Adipocyte (in vitro differentiated cells): ENCODE data around the gene SH2D1B.
A peak's percentile ranks its signal among the peaks of the same experiment; 100 is the strongest.

Experiments used
- DNase-seq: peaks from one replicate; pipeline ENCODE4 v3.0.0-alpha.2; 2015; ENCODE audit warnings: low read depth
- H3K27me3 ChIP-seq: replicated peaks from 2 replicates; pipeline ENCODE4 v1.7.0; 2013; ENCODE audit warnings: mild to moderate bottlenecking, low read length, moderate library complexity; ENCODE audit not compliant: control insufficient read depth, insufficient read depth
- H3K36me3 ChIP-seq: 2 replicates; pipeline ENCODE4 v1.7.0; 2013; ENCODE audit warnings: low read length, mild to moderate bottlenecking, moderate library complexity; ENCODE audit not compliant: control insufficient read depth, insufficient read depth, severe bottlenecking
- H3K4me1 ChIP-seq: 2 replicates; pipeline ENCODE4 v1.7.0; 2013; ENCODE audit warnings: mild to moderate bottlenecking, low read length, moderate library complexity; ENCODE audit not compliant: control insufficient read depth, insufficient read depth
- H3K4me3 ChIP-seq: 2 replicates; pipeline ENCODE4 v1.7.0; 2013; ENCODE audit warnings: mild to moderate bottlenecking, low read length, moderate library complexity
- H3K9ac ChIP-seq: 2 replicates; pipeline ENCODE4 v1.7.0; 2013; ENCODE audit warnings: mild to moderate bottlenecking, low read length, moderate library complexity
- H3K9me3 ChIP-seq: 2 replicates; pipeline ENCODE4 v1.7.0; 2013; ENCODE audit warnings: mild to moderate bottlenecking, low read length, moderate library complexity; ENCODE audit not compliant: control insufficient read depth

Gene SH2D1B

GRCh38 chr1:162397943-162398560 is 13.9 kb downstream of the SH2D1B start:
- peaks cover 39% of the 10 kb centered on the region for H3K4me1 ChIP-seq
- no peaks in the 10 kb centered on the region for H3K9me3 ChIP-seq
- no peaks in the 10 kb centered on the region for H3K27me3 ChIP-seq
- DNase-seq: no peak
- peak overlapping the region; percentile 80 for H3K9ac ChIP-seq
- peak overlapping the region; percentile 56 for H3K4me3 ChIP-seq
- H3K36me3 ChIP-seq: no peaks in the 10 kb centered on the region

GRCh38 chr1:162397039-162397448 is 14.9 kb downstream of the SH2D1B start:
- Histone ChIP-seq H3K9me3 (no peaks in the 10 kb centered on the region), H3K27me3 (no peaks in the 10 kb centered on the region), H3K4me3 (peak overlapping the region; percentile 56), H3K36me3 (no peaks in the 10 kb centered on the region), H3K4me1 (peaks cover 47% of the 10 kb centered on the region), H3K9ac (peak overlapping the region; percentile 80)
- DNase-seq: no peak

GRCh38 chr1:162396201-162396906 is 15.6 kb downstream of the SH2D1B start:
- H3K9me3 ChIP-seq: no peaks in the 10 kb centered on the region
- H3K9ac ChIP-seq: peak overlapping the region; percentile 41
- H3K36me3 ChIP-seq: no peaks in the 10 kb centered on the region
- H3K4me3 ChIP-seq: peak overlapping the region; percentile 22
- no peak for DNase-seq
- H3K4me1 ChIP-seq: peaks cover 47% of the 10 kb centered on the region
- no peaks in the 10 kb centered on the region for H3K27me3 ChIP-seq

GRCh38 chr1:162391790-162392563 is 20.0 kb downstream of the SH2D1B start:
- Histone ChIP-seq H3K27me3 (no peaks in the 10 kb centered on the region), H3K36me3 (no peaks in the 10 kb centered on the region), H3K4me1 (peaks cover 46% of the 10 kb centered on the region), H3K4me3 (no peak overlapping the region), H3K9ac (peak overlapping the region; percentile 39), H3K9me3 (no peaks in the 10 kb centered on the region)
- DNase-seq: peak; percentile 79

- no peak for DNase-seq
Measured at GRCh38 chr1:162390396-162391185, 21.3 kb downstream of the SH2D1B start.

GRCh38 chr1:162389971-162390370 is 22.0 kb downstream of the SH2D1B start:
- no peaks in the 10 kb centered on the region for H3K36me3 ChIP-seq
- H3K27me3 ChIP-seq: no peaks in the 10 kb centered on the region
- DNase-seq: no peak
- no peaks in the 10 kb centered on the region for H3K9me3 ChIP-seq
- H3K9ac ChIP-seq: no peak overlapping the region
- no peak overlapping the region for H3K4me3 ChIP-seq
- peaks cover 39% of the 10 kb centered on the region for H3K4me1 ChIP-seq

More at GRCh38 chr1:162390396-162391185, 21.3 kb downstream of the SH2D1B start:
- no peaks in the 10 kb centered on the region for H3K27me3 ChIP-seq
- H3K9me3 ChIP-seq: no peaks in the 10 kb centered on the region
- no peaks in the 10 kb centered on the region for H3K36me3 ChIP-seq
- peaks cover 39% of the 10 kb centered on the region for H3K4me1 ChIP-seq
- H3K9ac ChIP-seq: no peak overlapping the region
- H3K4me3 ChIP-seq: no peak overlapping the region

- H3K27me3 ChIP-seq: no peaks in the 10 kb centered on the region
- H3K36me3 ChIP-seq: no peaks in the 10 kb centered on the region
- no peak overlapping the region for H3K9ac ChIP-seq
- H3K4me1 ChIP-seq: peaks cover 39% of the 10 kb centered on the region
- peak; percentile 47 for DNase-seq
- H3K4me3 ChIP-seq: no peak overlapping the region
- no peaks in the 10 kb centered on the region for H3K9me3 ChIP-seq
Measured at GRCh38 chr1:162389021-162389818, 22.7 kb downstream of the SH2D1B start.

GRCh38 chr1:162388615-162389014 is 23.3 kb downstream of the SH2D1B start:
- Histone ChIP-seq H3K36me3 (no peaks in the 10 kb centered on the region), H3K4me3 (no peak overlapping the region), H3K9me3 (no peaks in the 10 kb centered on the region), H3K4me1 (peaks cover 39% of the 10 kb centered on the region), H3K9ac (no peak overlapping the region), H3K27me3 (no peaks in the 10 kb centered on the region)
- peak; percentile 42 for DNase-seq

- H3K27me3 ChIP-seq: no peaks in the 10 kb centered on the region
- peaks cover 38% of the 10 kb centered on the region for H3K4me1 ChIP-seq
- no peaks in the 10 kb centered on the region for H3K9me3 ChIP-seq
- no peak overlapping the region for H3K4me3 ChIP-seq
- no peak for DNase-seq
- no peak overlapping the region for H3K9ac ChIP-seq
- H3K36me3 ChIP-seq: no peaks in the 10 kb centered on the region
Measured at GRCh38 chr1:162388083-162388594, 23.8 kb downstream of the SH2D1B start.
